Stimulated activated CD4-positive, alpha-beta T cell treated with anti-CD3 and anti-CD28 coated beads, Interleukin-15, amount 100 ng/mL, for 48 hours (primary cell): ENCODE measurements around the gene SPOCK2.

ENCODE experiments used
- DNase-seq, 2 donors: peaks; one replicate each; pipeline ENCODE4 v3.0.0-alpha.2; 2020; ENCODE audit warnings: low read depth in 2 of 2

Gene SPOCK2

GRCh38 chr10:72073708-72074573, 14.4 kb downstream of the SPOCK2 start:
- no peak for DNase-seq

GRCh38 chr10:72072639-72073038, 15.7 kb downstream of the SPOCK2 start:
- no peak for DNase-seq

- no peak for DNase-seq
Measured at GRCh38 chr10:72072046-72072445, 16.3 kb downstream of the SPOCK2 start.

- no peak for DNase-seq
Measured at GRCh38 chr10:72069751-72070526, 18.4 kb downstream of the SPOCK2 start.

GRCh38 chr10:72068901-72069446, 19.4 kb downstream of the SPOCK2 start:
- DNase-seq, result no peak

- no peak for DNase-seq
Measured at GRCh38 chr10:72068126-72068765, 20.1 kb downstream of the SPOCK2 start.

- no peak for DNase-seq
Measured at GRCh38 chr10:72067463-72068125, 20.8 kb downstream of the SPOCK2 start.

GRCh38 chr10:72066318-72067284, 21.8 kb downstream of the SPOCK2 start:
- DNase-seq, result no peak

GRCh38 chr10:72065439-72066025, 22.8 kb downstream of the SPOCK2 start:
- no peak for DNase-seq

GRCh38 chr10:72063703-72064391, 24.5 kb downstream of the SPOCK2 start:
- no peak for DNase-seq

GRCh38 chr10:72062832-72063702, 25.3 kb downstream of the SPOCK2 start:
- no peak for DNase-seq

- DNase-seq, result no peak
Measured at GRCh38 chr10:72062382-72062781, 26.0 kb downstream of the SPOCK2 start.

- DNase-seq, result no peak
Measured at GRCh38 chr10:72061930-72062329, 26.4 kb downstream of the SPOCK2 start.

GRCh38 chr10:72061491-72061890, 26.9 kb downstream of the SPOCK2 start:
- no peak for DNase-seq

- no peak for DNase-seq
Measured at GRCh38 chr10:72059843-72060822, 28.2 kb downstream of the SPOCK2 start.

- DNase-seq, result peak in 1 of 2 donors; percentile 24
Measured at GRCh38 chr10:72058989-72059842, 29.1 kb downstream of the SPOCK2 start.
